Endodermal cell (in vitro differentiated cells): Measurements from ENCODE around the gene PNKD. TPM values are rescaled to one million over a fixed set of nuclear protein-coding genes. Genes with fewer than 3 reads are reported as not detected.

Source experiments
- DNase-seq: peaks from one replicate; pipeline ENCODE4 v3.0.0-alpha.2; 2017
- H3K27ac ChIP-seq: 2 replicates; pipeline ENCODE4 v1.5.1; 2013; ENCODE audit warnings: mild to moderate bottlenecking, low read depth, low read length, moderate library complexity
- H3K27me3 ChIP-seq: 2 replicates; pipeline ENCODE4 v1.6.1; 2013; ENCODE audit warnings: mild to moderate bottlenecking, low read length, moderate library complexity; ENCODE audit not compliant: insufficient read depth, control insufficient read depth, poor library complexity, severe bottlenecking
- H3K36me3 ChIP-seq: 2 replicates; pipeline ENCODE4 v1.7.0; 2013; ENCODE audit warnings: mild to moderate bottlenecking, low read length, moderate library complexity; ENCODE audit not compliant: control insufficient read depth, insufficient read depth
- H3K4me1 ChIP-seq: one replicate; pipeline ENCODE4 v1.7.0; 2013; ENCODE audit warnings: low read length; ENCODE audit not compliant: control insufficient read depth, insufficient read depth
- H3K4me3 ChIP-seq: 2 replicates; pipeline ENCODE4 v1.5.1; 2013; ENCODE audit warnings: mild to moderate bottlenecking, low read length, moderate library complexity
- H3K9ac ChIP-seq: 2 replicates; pipeline ENCODE4 v1.6.1; 2013; ENCODE audit warnings: mild to moderate bottlenecking, low read length, moderate library complexity; ENCODE audit not compliant: poor library complexity, severe bottlenecking; ENCODE audit errors: extremely low read depth
- H3K9me3 ChIP-seq: 2 replicates; pipeline ENCODE4 v1.6.1; 2013; ENCODE audit warnings: mild to moderate bottlenecking, low read length, moderate library complexity; ENCODE audit not compliant: control insufficient read depth
- H3K27ac Mint-ChIP-seq: 2 replicates; pipeline ENCODE4 v1.8.0; 2020; ENCODE audit warnings: mixed read lengths
- H3K27me3 Mint-ChIP-seq: 2 replicates; pipeline ENCODE4 v1.8.0; 2021; ENCODE audit warnings: mild to moderate bottlenecking, mixed read lengths; ENCODE audit not compliant: insufficient read depth
- H3K36me3 Mint-ChIP-seq: 2 replicates; pipeline ENCODE4 v1.8.0; 2020; ENCODE audit warnings: low read depth, mixed read lengths
- H3K4me1 Mint-ChIP-seq: 2 replicates; pipeline ENCODE4 v1.8.0; 2020; ENCODE audit warnings: mixed read lengths
- H3K4me3 Mint-ChIP-seq: 2 replicates; pipeline ENCODE4 v1.8.0; 2020; ENCODE audit warnings: mild to moderate bottlenecking, moderate library complexity, mixed read lengths
- H3K9me3 Mint-ChIP-seq: 2 replicates; pipeline ENCODE4 v1.8.0; 2020; ENCODE audit warnings: mild to moderate bottlenecking, mixed read lengths
- CTCF ChIP-seq: fragments of 200-600 bp; sonication (generic); conservative IDR thresholded peaks from 2 replicates; pipeline ENCODE4 v1.5.0; 2021; ENCODE audit warnings: antibody characterized with exemption, mild to moderate bottlenecking
- WGBS, 2 experiments: methylation state at CpG; one replicate each; pipeline versions ENCODE4 v1.1.5 to v1.1.7; 2013; ENCODE audit warnings: missing lambda C conversion rate in 2 of 2, mixed read lengths in 1 of 2; ENCODE audit not compliant: insufficient coverage in 1 of 2, insufficient read length in 1 of 2; 5-methylcytosine and 5-hydroxymethylcytosine counted together
- total RNA-seq, 2 donors: library from RNA; stranded (reverse); fragmentation: NEBNext Ultra II Directional in 1 of 2; extraction: Animal tissue kit (Norgen Biotek cat#: 25700) in 1 of 2; gene quantifications; 2 replicates in 1 of 2; 3 replicates in 1 of 2; pipeline ENCODE4 v1.2.1, GENCODE V29; 2021

Gene PNKD
- total RNA-seq, 2 donors from 2014 or later: 33.9 to 39.6 TPM

GRCh38 chr2:218328294-218328693, 58.0 kb downstream of the PNKD start:
- H3K36me3 ChIP-seq: no peaks in the 10 kb centered on the region
- no peaks in the 10 kb centered on the region for H3K27me3 ChIP-seq
- H3K4me1 Mint-ChIP-seq: peaks cover 38% of the 10 kb centered on the region
- H3K4me3 Mint-ChIP-seq: no peak overlapping the region
- no peaks in the 10 kb centered on the region for H3K9me3 ChIP-seq
- no peak overlapping the region for H3K4me3 ChIP-seq
- no peaks in the 10 kb centered on the region for H3K27me3 Mint-ChIP-seq
- H3K36me3 Mint-ChIP-seq: no peaks in the 10 kb centered on the region
- H3K27ac Mint-ChIP-seq: no peak overlapping the region
- TF ChIP-seq CTCF: no peak
- no peak for DNase-seq
- WGBS, 2 experiments: 91 to 94% methylated on average over 2 of the region's 2 CpGs
- no peak overlapping the region for H3K27ac ChIP-seq
- H3K9ac ChIP-seq: no peak overlapping the region
- no peaks in the 10 kb centered on the region for H3K9me3 Mint-ChIP-seq
- H3K4me1 ChIP-seq: peaks cover 5% of the 10 kb centered on the region

- 91 to 93% methylated on average over 16 to 18 of the region's 18 CpGs for WGBS, 2 experiments
- DNase-seq: no peak
- H3K27me3 Mint-ChIP-seq: no peaks in the 10 kb centered on the region
- TF ChIP-seq CTCF: no peak
- Histone ChIP-seq H3K9ac (no peak overlapping the region), H3K36me3 (no peaks in the 10 kb centered on the region), H3K27me3 (no peaks in the 10 kb centered on the region), H3K4me1 (peaks cover 2% of the 10 kb centered on the region), H3K27ac (no peak overlapping the region), H3K4me3 (no peak overlapping the region), H3K9me3 (no peaks in the 10 kb centered on the region)
- no peak overlapping the region for H3K4me3 Mint-ChIP-seq
- H3K9me3 Mint-ChIP-seq: no peaks in the 10 kb centered on the region
- H3K4me1 Mint-ChIP-seq: peaks cover 30% of the 10 kb centered on the region
- peak overlapping the region; percentile 77 for H3K27ac Mint-ChIP-seq
- no peaks in the 10 kb centered on the region for H3K36me3 Mint-ChIP-seq
These were observed 58.9 kb downstream of the PNKD start for GRCh38 chr2:218329027-218329825.

- no peaks in the 10 kb centered on the region for H3K9me3 Mint-ChIP-seq
- Histone ChIP-seq H3K9ac (no peak overlapping the region), H3K36me3 (no peaks in the 10 kb centered on the region), H3K27ac (no peak overlapping the region), H3K4me1 (no peaks in the 10 kb centered on the region), H3K27me3 (no peaks in the 10 kb centered on the region), H3K9me3 (no peaks in the 10 kb centered on the region), H3K4me3 (no peak overlapping the region)
- 85 to 87% methylated on average over 2 to 8 of the region's 8 CpGs for WGBS, 2 experiments
- H3K36me3 Mint-ChIP-seq: no peaks in the 10 kb centered on the region
- H3K4me3 Mint-ChIP-seq: no peak overlapping the region
- peaks cover 26% of the 10 kb centered on the region for H3K4me1 Mint-ChIP-seq
- TF ChIP-seq CTCF: no peak
- H3K27ac Mint-ChIP-seq: peak overlapping the region; percentile 77
- no peak for DNase-seq
- H3K27me3 Mint-ChIP-seq: no peaks in the 10 kb centered on the region
These were observed 59.7 kb downstream of the PNKD start for GRCh38 chr2:218329826-218330593.
